ENCODE measurements around the gene OR51M1.

Gene OR51M1

DNA sequence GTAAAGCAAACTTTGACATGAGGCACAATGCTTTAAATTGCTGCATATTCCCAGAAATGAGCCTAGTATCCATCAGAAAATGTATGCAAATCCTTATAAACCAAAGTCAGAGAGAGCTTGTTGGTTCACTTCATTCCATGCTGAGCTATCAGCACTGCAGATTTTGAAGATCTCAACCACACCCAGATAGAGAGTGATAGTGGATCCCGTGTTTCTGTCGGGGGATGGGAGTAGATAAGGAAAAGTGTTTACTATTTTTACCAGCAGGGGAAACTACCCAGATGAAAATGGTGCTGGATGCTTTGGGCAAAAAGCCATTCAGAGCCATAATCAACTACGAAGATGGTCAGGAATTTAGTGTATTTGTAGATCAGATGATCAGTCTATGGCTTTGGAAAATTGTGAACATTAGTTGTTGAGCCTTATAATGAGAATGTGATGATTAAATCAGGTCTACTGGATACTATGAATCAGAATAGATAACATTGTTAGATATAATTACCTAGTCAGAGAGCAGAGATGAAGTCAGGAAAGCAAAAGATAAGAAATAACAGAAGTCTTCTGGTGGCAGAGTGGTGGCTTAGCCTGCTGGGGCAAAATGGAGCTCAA lies 21.5 kb upstream of the OR51M1 start (continued):
- TF ChIP-seq, protein P1, sequence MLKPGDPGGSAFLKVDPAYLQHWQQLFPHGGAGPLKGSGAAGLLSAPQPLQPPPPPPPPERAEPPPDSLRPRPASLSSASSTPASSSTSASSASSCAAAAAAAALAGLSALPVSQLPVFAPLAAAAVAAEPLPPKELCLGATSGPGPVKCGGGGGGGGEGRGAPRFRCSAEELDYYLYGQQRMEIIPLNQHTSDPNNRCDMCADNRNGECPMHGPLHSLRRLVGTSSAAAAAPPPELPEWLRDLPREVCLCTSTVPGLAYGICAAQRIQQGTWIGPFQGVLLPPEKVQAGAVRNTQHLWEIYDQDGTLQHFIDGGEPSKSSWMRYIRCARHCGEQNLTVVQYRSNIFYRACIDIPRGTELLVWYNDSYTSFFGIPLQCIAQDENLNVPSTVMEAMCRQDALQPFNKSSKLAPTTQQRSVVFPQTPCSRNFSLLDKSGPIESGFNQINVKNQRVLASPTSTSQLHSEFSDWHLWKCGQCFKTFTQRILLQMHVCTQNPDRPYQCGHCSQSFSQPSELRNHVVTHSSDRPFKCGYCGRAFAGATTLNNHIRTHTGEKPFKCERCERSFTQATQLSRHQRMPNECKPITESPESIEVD (tag by site-specific recombination; IDR thresholded peaks at IDR 0.05), result no peak

DNA sequence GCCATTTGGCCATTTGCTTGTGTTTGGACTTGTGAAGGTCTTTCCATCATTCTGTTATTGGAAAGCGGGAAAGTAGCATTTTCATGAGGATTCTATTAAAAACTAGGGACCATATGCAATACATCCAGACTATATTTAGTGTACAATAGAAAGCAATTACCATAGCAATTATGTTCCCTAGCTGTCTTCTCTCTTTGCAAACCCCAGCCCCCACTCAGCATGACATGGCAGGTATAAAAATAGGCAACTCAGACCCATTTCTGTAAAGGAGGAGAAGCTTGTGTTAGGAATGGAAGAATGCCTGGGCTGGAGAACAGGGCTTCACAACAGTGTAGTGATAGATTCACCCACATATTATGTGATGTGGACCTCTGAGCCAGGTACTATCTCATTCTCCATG lies 19.9 kb upstream of the OR51M1 start:
- CTCF ChIA-PET, result no interaction called here
- Histone ChIP-seq H3K27ac (ENCODE audit: extremely low read depth, low read depth, low read length) (no peak overlapping the region), H3K9me3 (ENCODE audit: control insufficient read depth, insufficient read depth, low read depth, low read length) (no peaks in the 10 kb centered on the region), H3K36me3 (ENCODE audit: control insufficient read depth in 2 of 2, insufficient read depth in 1 of 2, low read length in 2 of 2) (no peaks in the 10 kb centered on the region), H3K4me3 (ENCODE audit: low read depth, low read length) (no peak overlapping the region), H3K4me1 (ENCODE audit: control insufficient read depth, insufficient read depth, low read length) (no peaks in the 10 kb centered on the region)
- POLR2A ChIA-PET, result no interaction called here
- TF ChIP-seq HOXD13 (CRISPR knock-in tag; IDR thresholded peaks at IDR 0.05; ENCODE audit: borderline replicate concordance) (no peak), ZNF549 (tag by site-specific recombination; IDR thresholded peaks at IDR 0.05) (no peak), ZNF585B (tag by site-specific recombination; IDR thresholded peaks at IDR 0.05) (no peak), ZNF335 (tag by site-specific recombination; conservative IDR thresholded peaks at IDR 0.05) (no peak), ZNF558 (tag by site-specific recombination; IDR thresholded peaks at IDR 0.05) (no peak), KLF7 (tag by site-specific recombination; IDR thresholded peaks at IDR 0.05; ENCODE audit: borderline replicate concordance) (no peak)

DNA sequence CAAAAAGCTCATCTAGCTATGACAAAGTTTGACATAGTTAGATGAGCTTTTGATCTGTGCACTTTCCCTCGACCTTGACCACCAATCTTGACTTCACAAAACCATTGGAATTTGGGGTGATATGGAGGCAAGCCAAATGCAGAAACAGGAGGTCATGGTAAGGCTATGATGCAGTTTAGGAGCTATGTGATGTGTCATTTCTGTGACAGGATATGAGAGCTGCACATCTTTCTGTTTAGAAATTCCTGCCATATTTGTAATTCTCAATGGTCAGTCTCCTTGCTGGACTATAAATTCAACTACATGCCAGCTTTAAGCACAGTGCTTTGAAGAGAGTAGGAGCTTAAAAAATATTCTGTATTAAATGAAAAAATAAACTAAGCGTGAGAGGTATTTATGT lies 19.4 kb upstream of the OR51M1 start:
- CTCF ChIA-PET, result no interaction called here
- H3K4me3 ChIP-seq (ENCODE audit: low read depth, low read length), result no peak overlapping the region
- no peaks in the 10 kb centered on the region for H3K4me1 ChIP-seq (ENCODE audit: control insufficient read depth, insufficient read depth, low read length)
- POLR2A ChIA-PET, result no interaction called here
- no peaks in the 10 kb centered on the region for H3K9me3 ChIP-seq (ENCODE audit: control insufficient read depth, insufficient read depth, low read depth, low read length)
- no peaks in the 10 kb centered on the region for H3K36me3 ChIP-seq (ENCODE audit: control insufficient read depth in 2 of 2, insufficient read depth in 1 of 2, low read length in 2 of 2)
- no peak overlapping the region for H3K27ac ChIP-seq (ENCODE audit: extremely low read depth, low read depth, low read length)
- TF ChIP-seq, protein P2, sequence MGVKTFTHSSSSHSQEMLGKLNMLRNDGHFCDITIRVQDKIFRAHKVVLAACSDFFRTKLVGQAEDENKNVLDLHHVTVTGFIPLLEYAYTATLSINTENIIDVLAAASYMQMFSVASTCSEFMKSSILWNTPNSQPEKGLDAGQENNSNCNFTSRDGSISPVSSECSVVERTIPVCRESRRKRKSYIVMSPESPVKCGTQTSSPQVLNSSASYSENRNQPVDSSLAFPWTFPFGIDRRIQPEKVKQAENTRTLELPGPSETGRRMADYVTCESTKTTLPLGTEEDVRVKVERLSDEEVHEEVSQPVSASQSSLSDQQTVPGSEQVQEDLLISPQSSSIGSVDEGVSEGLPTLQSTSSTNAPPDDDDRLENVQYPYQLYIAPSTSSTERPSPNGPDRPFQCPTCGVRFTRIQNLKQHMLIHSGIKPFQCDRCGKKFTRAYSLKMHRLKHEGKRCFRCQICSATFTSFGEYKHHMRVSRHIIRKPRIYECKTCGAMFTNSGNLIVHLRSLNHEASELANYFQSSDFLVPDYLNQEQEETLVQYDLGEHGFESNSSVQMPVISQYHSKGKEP (tag by site-specific recombination; IDR thresholded peaks at IDR 0.05), result no peak
- TF ChIP-seq ZNF2 (tag by site-specific recombination; IDR thresholded peaks at IDR 0.05) (no peak), ZEB2 (tag by site-specific recombination; IDR thresholded peaks at IDR 0.05) (no peak), TRIM28 (IDR thresholded peaks at IDR 0.05; ENCODE audit: borderline replicate concordance, low read length) (no peak), ZNF585B (tag by site-specific recombination; IDR thresholded peaks at IDR 0.05) (no peak), EGR2 (tag by site-specific recombination; IDR thresholded peaks at IDR 0.05; ENCODE audit: low read depth) (no peak), SCRT2 (tag by site-specific recombination; IDR thresholded peaks at IDR 0.05) (no peak), ZNF747 (tag by site-specific recombination; IDR thresholded peaks at IDR 0.05) (no peak)
- TF ChIP-seq, protein P3, sequence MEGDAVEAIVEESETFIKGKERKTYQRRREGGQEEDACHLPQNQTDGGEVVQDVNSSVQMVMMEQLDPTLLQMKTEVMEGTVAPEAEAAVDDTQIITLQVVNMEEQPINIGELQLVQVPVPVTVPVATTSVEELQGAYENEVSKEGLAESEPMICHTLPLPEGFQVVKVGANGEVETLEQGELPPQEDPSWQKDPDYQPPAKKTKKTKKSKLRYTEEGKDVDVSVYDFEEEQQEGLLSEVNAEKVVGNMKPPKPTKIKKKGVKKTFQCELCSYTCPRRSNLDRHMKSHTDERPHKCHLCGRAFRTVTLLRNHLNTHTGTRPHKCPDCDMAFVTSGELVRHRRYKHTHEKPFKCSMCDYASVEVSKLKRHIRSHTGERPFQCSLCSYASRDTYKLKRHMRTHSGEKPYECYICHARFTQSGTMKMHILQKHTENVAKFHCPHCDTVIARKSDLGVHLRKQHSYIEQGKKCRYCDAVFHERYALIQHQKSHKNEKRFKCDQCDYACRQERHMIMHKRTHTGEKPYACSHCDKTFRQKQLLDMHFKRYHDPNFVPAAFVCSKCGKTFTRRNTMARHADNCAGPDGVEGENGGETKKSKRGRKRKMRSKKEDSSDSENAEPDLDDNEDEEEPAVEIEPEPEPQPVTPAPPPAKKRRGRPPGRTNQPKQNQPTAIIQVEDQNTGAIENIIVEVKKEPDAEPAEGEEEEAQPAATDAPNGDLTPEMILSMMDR (tag by site-specific recombination; IDR thresholded peaks at IDR 0.05), result no peak
- TF ChIP-seq, protein P4, sequence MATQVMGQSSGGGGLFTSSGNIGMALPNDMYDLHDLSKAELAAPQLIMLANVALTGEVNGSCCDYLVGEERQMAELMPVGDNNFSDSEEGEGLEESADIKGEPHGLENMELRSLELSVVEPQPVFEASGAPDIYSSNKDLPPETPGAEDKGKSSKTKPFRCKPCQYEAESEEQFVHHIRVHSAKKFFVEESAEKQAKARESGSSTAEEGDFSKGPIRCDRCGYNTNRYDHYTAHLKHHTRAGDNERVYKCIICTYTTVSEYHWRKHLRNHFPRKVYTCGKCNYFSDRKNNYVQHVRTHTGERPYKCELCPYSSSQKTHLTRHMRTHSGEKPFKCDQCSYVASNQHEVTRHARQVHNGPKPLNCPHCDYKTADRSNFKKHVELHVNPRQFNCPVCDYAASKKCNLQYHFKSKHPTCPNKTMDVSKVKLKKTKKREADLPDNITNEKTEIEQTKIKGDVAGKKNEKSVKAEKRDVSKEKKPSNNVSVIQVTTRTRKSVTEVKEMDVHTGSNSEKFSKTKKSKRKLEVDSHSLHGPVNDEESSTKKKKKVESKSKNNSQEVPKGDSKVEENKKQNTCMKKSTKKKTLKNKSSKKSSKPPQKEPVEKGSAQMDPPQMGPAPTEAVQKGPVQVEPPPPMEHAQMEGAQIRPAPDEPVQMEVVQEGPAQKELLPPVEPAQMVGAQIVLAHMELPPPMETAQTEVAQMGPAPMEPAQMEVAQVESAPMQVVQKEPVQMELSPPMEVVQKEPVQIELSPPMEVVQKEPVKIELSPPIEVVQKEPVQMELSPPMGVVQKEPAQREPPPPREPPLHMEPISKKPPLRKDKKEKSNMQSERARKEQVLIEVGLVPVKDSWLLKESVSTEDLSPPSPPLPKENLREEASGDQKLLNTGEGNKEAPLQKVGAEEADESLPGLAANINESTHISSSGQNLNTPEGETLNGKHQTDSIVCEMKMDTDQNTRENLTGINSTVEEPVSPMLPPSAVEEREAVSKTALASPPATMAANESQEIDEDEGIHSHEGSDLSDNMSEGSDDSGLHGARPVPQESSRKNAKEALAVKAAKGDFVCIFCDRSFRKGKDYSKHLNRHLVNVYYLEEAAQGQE (tag by site-specific recombination; IDR thresholded peaks at IDR 0.05), result no peak
- TF ChIP-seq, protein P5, sequence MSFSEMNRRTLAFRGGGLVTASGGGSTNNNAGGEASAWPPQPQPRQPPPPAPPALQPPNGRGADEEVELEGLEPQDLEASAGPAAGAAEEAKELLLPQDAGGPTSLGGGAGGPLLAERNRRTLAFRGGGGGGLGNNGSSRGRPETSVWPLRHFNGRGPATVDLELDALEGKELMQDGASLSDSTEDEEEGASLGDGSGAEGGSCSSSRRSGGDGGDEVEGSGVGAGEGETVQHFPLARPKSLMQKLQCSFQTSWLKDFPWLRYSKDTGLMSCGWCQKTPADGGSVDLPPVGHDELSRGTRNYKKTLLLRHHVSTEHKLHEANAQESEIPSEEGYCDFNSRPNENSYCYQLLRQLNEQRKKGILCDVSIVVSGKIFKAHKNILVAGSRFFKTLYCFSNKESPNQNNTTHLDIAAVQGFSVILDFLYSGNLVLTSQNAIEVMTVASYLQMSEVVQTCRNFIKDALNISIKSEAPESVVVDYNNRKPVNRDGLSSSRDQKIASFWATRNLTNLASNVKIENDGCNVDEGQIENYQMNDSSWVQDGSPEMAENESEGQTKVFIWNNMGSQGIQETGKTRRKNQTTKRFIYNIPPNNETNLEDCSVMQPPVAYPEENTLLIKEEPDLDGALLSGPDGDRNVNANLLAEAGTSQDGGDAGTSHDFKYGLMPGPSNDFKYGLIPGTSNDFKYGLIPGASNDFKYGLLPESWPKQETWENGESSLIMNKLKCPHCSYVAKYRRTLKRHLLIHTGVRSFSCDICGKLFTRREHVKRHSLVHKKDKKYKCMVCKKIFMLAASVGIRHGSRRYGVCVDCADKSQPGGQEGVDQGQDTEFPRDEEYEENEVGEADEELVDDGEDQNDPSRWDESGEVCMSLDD (tag by site-specific recombination; IDR thresholded peaks at IDR 0.05), result no peak
- TF ChIP-seq, protein P6, sequence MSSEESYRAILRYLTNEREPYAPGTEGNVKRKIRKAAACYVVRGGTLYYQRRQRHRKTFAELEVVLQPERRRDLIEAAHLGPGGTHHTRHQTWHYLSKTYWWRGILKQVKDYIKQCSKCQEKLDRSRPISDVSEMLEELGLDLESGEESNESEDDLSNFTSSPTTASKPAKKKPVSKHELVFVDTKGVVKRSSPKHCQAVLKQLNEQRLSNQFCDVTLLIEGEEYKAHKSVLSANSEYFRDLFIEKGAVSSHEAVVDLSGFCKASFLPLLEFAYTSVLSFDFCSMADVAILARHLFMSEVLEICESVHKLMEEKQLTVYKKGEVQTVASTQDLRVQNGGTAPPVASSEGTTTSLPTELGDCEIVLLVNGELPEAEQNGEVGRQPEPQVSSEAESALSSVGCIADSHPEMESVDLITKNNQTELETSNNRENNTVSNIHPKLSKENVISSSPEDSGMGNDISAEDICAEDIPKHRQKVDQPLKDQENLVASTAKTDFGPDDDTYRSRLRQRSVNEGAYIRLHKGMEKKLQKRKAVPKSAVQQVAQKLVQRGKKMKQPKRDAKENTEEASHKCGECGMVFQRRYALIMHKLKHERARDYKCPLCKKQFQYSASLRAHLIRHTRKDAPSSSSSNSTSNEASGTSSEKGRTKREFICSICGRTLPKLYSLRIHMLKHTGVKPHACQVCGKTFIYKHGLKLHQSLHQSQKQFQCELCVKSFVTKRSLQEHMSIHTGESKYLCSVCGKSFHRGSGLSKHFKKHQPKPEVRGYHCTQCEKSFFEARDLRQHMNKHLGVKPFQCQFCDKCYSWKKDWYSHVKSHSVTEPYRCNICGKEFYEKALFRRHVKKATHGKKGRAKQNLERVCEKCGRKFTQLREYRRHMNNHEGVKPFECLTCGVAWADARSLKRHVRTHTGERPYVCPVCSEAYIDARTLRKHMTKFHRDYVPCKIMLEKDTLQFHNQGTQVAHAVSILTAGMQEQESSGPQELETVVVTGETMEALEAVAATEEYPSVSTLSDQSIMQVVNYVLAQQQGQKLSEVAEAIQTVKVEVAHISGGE (tag by site-specific recombination; conservative IDR thresholded peaks at IDR 0.05; ENCODE audit: low read depth), result no peak
